H1 (cell line): ENCODE results near the gene IMPDH1. TPM values are rescaled to one million over a fixed set of nuclear protein-coding genes. Genes with fewer than 3 reads are reported as not detected.

ENCODE experiments used
- CTCF ChIA-PET: fragments of 300-600 bp; sonication (Branson Sonifier 250); formaldehyde crosslinking; loops from one replicate; lab custom pipeline; 2021; ENCODE audit not compliant: partially characterized antibody; lab: Charles Lee
- POLR2A ChIA-PET: fragments of 300-600 bp; sonication (Branson Sonifier 250); formaldehyde crosslinking; loops from one replicate; lab custom pipeline; 2021; ENCODE audit warnings: inconsistent platforms; ENCODE audit not compliant: partially characterized antibody; lab: Charles Lee
- DNase-seq, 2 experiments: peaks; one replicate each; pipeline versions ENCODE4 v3.0.0 to v3.0.0-alpha.2; 2010 to 2022; ENCODE audit warnings: low spot score in 2 of 2, low read depth in 1 of 2, mixed read lengths in 1 of 2
- FAIRE-seq: peaks from 2 replicates; lab custom pipeline; 2011; peaks lifted over from hg19 to GRCh38; lab: Jason Lieb, UNC
- H2AFZ ChIP-seq: 2 replicates; pipeline ENCODE4 v1.8.1; 2012; ENCODE audit warnings: low read length, inconsistent platforms
- H2AK5ac ChIP-seq: 2 replicates; pipeline ENCODE4 v1.6.1; 2013; ENCODE audit warnings: low read depth, low read length
- H2BK120ac ChIP-seq: replicated peaks from 2 replicates; pipeline ENCODE3; 2013; ENCODE audit warnings: low read depth, low read length, inconsistent platforms
- H2BK12ac ChIP-seq: 2 replicates; pipeline ENCODE4 v1.6.1; 2013; ENCODE audit warnings: low read depth, low read length
- H2BK15ac ChIP-seq: 2 replicates; pipeline ENCODE4 v1.6.1; 2013; ENCODE audit warnings: low read length
- H2BK20ac ChIP-seq: 2 replicates; pipeline ENCODE4 v1.6.1; 2013; ENCODE audit warnings: low read length
- H2BK5ac ChIP-seq: 2 replicates; pipeline ENCODE4 v1.6.1; 2013; ENCODE audit warnings: low read depth, low read length
- H3K14ac ChIP-seq: 2 replicates; pipeline ENCODE4 v1.6.1; 2013; ENCODE audit warnings: inconsistent platforms; ENCODE audit not compliant: insufficient read length
- H3K18ac ChIP-seq: 2 replicates; pipeline ENCODE4 v1.6.1; 2013; ENCODE audit warnings: low read length; ENCODE audit errors: extremely low read depth
- H3K23ac ChIP-seq: 2 replicates; pipeline ENCODE4 v1.6.1; 2013; ENCODE audit warnings: inconsistent platforms; ENCODE audit not compliant: insufficient read length
- H3K23me2 ChIP-seq: 2 replicates; pipeline ENCODE4 v1.6.1; 2013; ENCODE audit warnings: low read depth, low read length
- H3K27ac ChIP-seq: 2 replicates; pipeline ENCODE4 v1.6.1; 2011; ENCODE audit warnings: low read depth, low read length, inconsistent platforms
- H3K27me3 ChIP-seq, 4 experiments: replicated peaks in 1 of 4; 1 replicate in 1 of 4; 2 replicates in 3 of 4; pipeline versions ENCODE4 v1.6.1 to v1.8.1; 2011 to 2013; ENCODE audit warnings: low read length in 3 of 4, mild to moderate bottlenecking in 3 of 4, inconsistent platforms in 2 of 4, mixed read lengths in 2 of 4, moderate library complexity in 1 of 4; ENCODE audit not compliant: control insufficient read depth in 3 of 4, insufficient read depth in 3 of 4; ENCODE audit errors: extremely low read depth in 1 of 4
- H3K36me3 ChIP-seq, 4 experiments: 2 replicates each; pipeline versions ENCODE4 v1.6.1 to v1.8.1; 2011 to 2013; ENCODE audit warnings: mild to moderate bottlenecking in 4 of 4, low read length in 3 of 4, moderate library complexity in 2 of 4, control low read depth in 1 of 4, inconsistent platforms in 1 of 4; ENCODE audit not compliant: insufficient read depth in 4 of 4, control insufficient read depth in 2 of 4
- H3K4ac ChIP-seq: replicated peaks from 2 replicates; pipeline ENCODE3; 2013; ENCODE audit warnings: low read length, low read depth, mixed read lengths, inconsistent platforms; ENCODE audit not compliant: insufficient read length
- H3K4me1 ChIP-seq, 4 experiments: replicated peaks in 1 of 4; 1 replicate in 1 of 4; 2 replicates in 3 of 4; pipeline versions ENCODE4 v1.6.1 to v1.8.1; 2011 to 2013; ENCODE audit warnings: low read length in 3 of 4, inconsistent platforms in 2 of 4, mixed read lengths in 1 of 4; ENCODE audit not compliant: insufficient read depth in 4 of 4, control insufficient read depth in 3 of 4
- H3K4me2 ChIP-seq, 2 experiments: 2 replicates each; pipeline versions ENCODE4 v1.6.1 to v1.8.1; 2011 to 2013; ENCODE audit warnings: low read depth in 2 of 2, low read length in 2 of 2, control low read depth in 1 of 2, inconsistent platforms in 1 of 2, mild to moderate bottlenecking in 1 of 2; ENCODE audit not compliant: insufficient read depth in 1 of 2
- H3K4me3 ChIP-seq, 4 experiments: fragments of 200-600, 300-600 bp in 1 of 4; sonication (generic), shearing (Covaris generic), sonication (Bioruptor Twin) in 1 of 4; 2 replicates each; pipeline versions ENCODE4 v1.5.1 to v1.8.1; 2011 to 2016; ENCODE audit warnings: low read length in 4 of 4, low read depth in 3 of 4, control low read depth in 2 of 4, inconsistent platforms in 2 of 4, mild to moderate bottlenecking in 2 of 4, mixed read lengths in 1 of 4, moderate library complexity in 1 of 4; ENCODE audit not compliant: insufficient read depth in 2 of 4; ENCODE audit errors: extremely low read depth in 1 of 4
- H3K56ac ChIP-seq: replicated peaks from 2 replicates; pipeline ENCODE3; 2013; ENCODE audit warnings: low read depth, mild to moderate bottlenecking, mixed read lengths, low read length, inconsistent platforms; ENCODE audit not compliant: insufficient read length
- H3K79me1 ChIP-seq: 2 replicates; pipeline ENCODE4 v1.6.1; 2013; ENCODE audit warnings: low read depth, low read length, control low read depth
- H3K79me2 ChIP-seq, 2 experiments: 2 replicates each; pipeline versions ENCODE4 v1.6.1 to v1.8.1; 2012 to 2013; ENCODE audit warnings: low read length in 2 of 2, mild to moderate bottlenecking in 2 of 2, inconsistent platforms in 1 of 2; ENCODE audit not compliant: insufficient read depth in 2 of 2, control insufficient read depth in 1 of 2
- H3K9ac ChIP-seq, 4 experiments: replicated peaks in 1 of 4; 1 replicate in 1 of 4; 2 replicates in 3 of 4; pipeline versions ENCODE4 v1.6.1 to v1.8.1; 2011 to 2013; ENCODE audit warnings: low read depth in 3 of 4, low read length in 3 of 4, control low read depth in 2 of 4, mild to moderate bottlenecking in 2 of 4, moderate library complexity in 2 of 4, inconsistent platforms in 1 of 4; ENCODE audit errors: extremely low read depth in 1 of 4
- H3K9me3 ChIP-seq, 2 experiments: 2 replicates each; pipeline versions ENCODE4 v1.6.1 to v1.8.1; 2012 to 2013; ENCODE audit warnings: mild to moderate bottlenecking in 2 of 2, moderate library complexity in 2 of 2, control low read depth in 1 of 2, inconsistent platforms in 1 of 2, low read depth in 1 of 2, low read length in 1 of 2, mixed read lengths in 1 of 2; ENCODE audit not compliant: insufficient read depth in 2 of 2
- H4K20me1 ChIP-seq, 2 experiments: replicated peaks in 1 of 2; 2 replicates each; pipeline versions ENCODE3 to v1.8.1; 2011 to 2013; ENCODE audit warnings: inconsistent platforms in 2 of 2, low read length in 2 of 2, mild to moderate bottlenecking in 1 of 2; ENCODE audit not compliant: insufficient read depth in 2 of 2, control insufficient read depth in 1 of 2
- H4K5ac ChIP-seq: 2 replicates; pipeline ENCODE4 v1.6.1; 2013; ENCODE audit warnings: low read length, low read depth, mixed read lengths, inconsistent platforms; ENCODE audit not compliant: insufficient read length
- H4K8ac ChIP-seq: 2 replicates; pipeline ENCODE4 v1.8.0; 2013; ENCODE audit warnings: mild to moderate bottlenecking, moderate library complexity, low read length, inconsistent platforms; ENCODE audit not compliant: insufficient read depth; ENCODE audit errors: extremely low read depth
- H4K91ac ChIP-seq: replicated peaks from 2 replicates; pipeline ENCODE3; 2013; ENCODE audit warnings: low read length, mixed read lengths, inconsistent platforms; ENCODE audit not compliant: insufficient read length
- BACH1 ChIP-seq: IDR thresholded peaks from 2 replicates; pipeline ENCODE4 v1.6.1; 2012; ENCODE audit warnings: low read length, improper control_type of control experiment
- GTF2F1 ChIP-seq: IDR thresholded peaks from 2 replicates; pipeline ENCODE4 v1.6.1; 2012; ENCODE audit warnings: low read depth, low read length, improper control_type of control experiment, borderline replicate concordance
- MAFK ChIP-seq: IDR thresholded peaks from 2 replicates; pipeline ENCODE4 v1.6.1; 2012; ENCODE audit warnings: low read depth, mild to moderate bottlenecking, improper control_type of control experiment, low read length
- NANOG ChIP-seq: IDR thresholded peaks from 2 replicates; pipeline ENCODE4 v1.6.1; 2011; ENCODE audit warnings: low read length, low read depth, mild to moderate bottlenecking, inconsistent platforms; ENCODE audit not compliant: insufficient read depth, poor library complexity, severe bottlenecking
- RBBP5 ChIP-seq: IDR thresholded peaks from 2 replicates; pipeline ENCODE4 v1.7.1; 2012; ENCODE audit warnings: low read depth, mild to moderate bottlenecking, inconsistent platforms, low read length, moderate library complexity, borderline replicate concordance
- SP2 ChIP-seq: IDR thresholded peaks from 2 replicates; pipeline ENCODE4 v1.6.1; 2012; ENCODE audit warnings: mild to moderate bottlenecking, low read length, inconsistent platforms
- TAF1 ChIP-seq: IDR thresholded peaks from 2 replicates; pipeline ENCODE4 v1.6.1; 2011; ENCODE audit warnings: mild to moderate bottlenecking, low read depth, low read length
- ZNF274 ChIP-seq: IDR thresholded peaks from 2 replicates; pipeline ENCODE4 v1.7.0; 2012; ENCODE audit warnings: low read length, borderline replicate concordance; ENCODE audit errors: extremely low read depth
- WGBS, 2 experiments: shearing (Covaris generic) in 1 of 2; methylation state at CpG; one replicate each; pipeline versions ENCODE4 v1.1.6 to v1.1.7; 2013 to 2015; ENCODE audit warnings: low lambda C conversion rate in 2 of 2, mixed read lengths in 2 of 2, inconsistent platforms in 1 of 2, low coverage in 1 of 2, missing lambda C conversion rate in 1 of 2; ENCODE audit not compliant: insufficient replicate concordance in 2 of 2, insufficient coverage in 1 of 2, insufficient read length in 1 of 2; ENCODE audit errors: extremely low coverage in 1 of 2, missing lambda C conversion rate in 1 of 2; 5-methylcytosine and 5-hydroxymethylcytosine counted together
- polyA plus RNA-seq, 7 experiments: library from polyadenylated mRNA; depleted of rRNA in 3 of 7; stranded (reverse) in 5 of 7; unstranded in 2 of 7; fragments of >200 nt in 5 of 7; fragments of 200-250 nt in 2 of 7; gene quantifications; 1 replicate in 5 of 7; 2 replicates in 1 of 7; 4 replicates in 1 of 7; pipeline versions ENCODE4 v1.2.1 to v1.2.3, GENCODE V29; 2011 to 2013; ENCODE audit warnings: missing spikeins in 2 of 7, mixed read lengths in 2 of 7
- total RNA-seq: library from RNA; stranded (reverse); fragmentation: NEBNext Ultra II Directional; extraction: Animal tissue kit (Norgen Biotek cat#: 25700); gene quantifications from 2 replicates; pipeline ENCODE4 v1.2.1, GENCODE V29; 2021

Gene IMPDH1
- total and polyA plus RNA-seq, 2 of the 8 experiments (the other 6 are each of a cell fraction or from before 2014, with no cell fraction given): 45.8 TPM

- H2AK5ac ChIP-seq: no peak overlapping the region
- no peak overlapping the region for H4K91ac ChIP-seq
- no peaks in the 10 kb centered on the region for H3K79me1 ChIP-seq
- H3K9me3 ChIP-seq: no peaks in the 10 kb centered on the region
- no peak overlapping the region for H2BK12ac ChIP-seq
- H3K56ac ChIP-seq: no peak overlapping the region
- H4K8ac ChIP-seq: no peak overlapping the region
- ChIA-PET POLR2A (interaction anchor here (0.7 to 2.4 kb wide), 2 partner anchors 13 to 16 kb away, joined by 3 to 6 read pairs; no protein-coding TSS in a partner anchor), CTCF (interaction anchor here (0.7 to 24.8 kb wide), 8 partner anchors 10 to 508 kb away, joined by 3 to 348 read pairs (median 118); partner anchors contain the start of gene IMPDH1)
- H3K4me2 ChIP-seq: no peak overlapping the region
- no peak overlapping the region for H2BK15ac ChIP-seq
- H3K27ac ChIP-seq: no peak overlapping the region
- H3K4ac ChIP-seq: no peak overlapping the region
- no peak overlapping the region for H3K14ac ChIP-seq
- no peak overlapping the region for H3K23ac ChIP-seq
- no peak overlapping the region for H2BK20ac ChIP-seq
- no peak overlapping the region for H4K5ac ChIP-seq
- H3K36me3 ChIP-seq: peaks cover 0 to 3% (median under 1%) of the 10 kb centered on the region in 4 experiments; a peak in 4 of 8 replicates
- DNase-seq (no peak), FAIRE-seq (no peak)
- no peak overlapping the region for H2BK5ac ChIP-seq
- H3K79me2 ChIP-seq: no peaks in the 10 kb centered on the region
- peaks cover 4% of the 10 kb centered on the region; the same call in 1 of the 2 replicates for H3K23me2 ChIP-seq
- peaks cover 0 to 17% (median 10%) of the 10 kb centered on the region in 4 experiments; a peak in 6 of 7 replicates for H3K4me1 ChIP-seq
- TF ChIP-seq GTF2F1 (no peak), MAFK (no peak), ZNF274 (no peak), SP2 (no peak), RBBP5 (no peak), TAF1 (no peak), NANOG (no peak), BACH1 (no peak)
- no peak overlapping the region for H3K18ac ChIP-seq
- H3K4me3 ChIP-seq: no peak overlapping the region
- peaks cover 9 to 29% (median 22%) of the 10 kb centered on the region in 4 experiments for H3K27me3 ChIP-seq
- peaks cover 1 to 12% of the 10 kb centered on the region in 2 experiments for H4K20me1 ChIP-seq
- H2BK120ac ChIP-seq: no peak overlapping the region
- no peak overlapping the region for H3K9ac ChIP-seq
- WGBS, 2 experiments: 72% methylated on average over 2 of the region's 2 CpGs; no CpG with 5 or more reads in 1 of the 2 experiments
- no peak overlapping the region for H2AFZ ChIP-seq
Observed at GRCh38 chr7:128402356-128402755, 7.4 kb downstream of the IMPDH1 start.
